Measurements from ENCODE around the gene MED17. TPM values are rescaled to one million over a fixed set of nuclear protein-coding genes. Genes with fewer than 3 reads are reported as not detected.

MED17 gene
- polyA plus RNA-seq, 6 donors from 2014 or later: 15.0 to 36.0 (median 19.2) TPM

GRCh38 chr11:93801366-93801765 is 17.3 kb downstream of the MED17 start:
- Mint-ChIP-seq H3K9me3 (no peaks in the 10 kb centered on the region), H3K27me3 (no peaks in the 10 kb centered on the region), H3K4me1 (no peaks in the 10 kb centered on the region), H3K36me3 (peaks cover 14 to 37% of the 10 kb centered on the region in 2 donors), H3K27ac (no peak overlapping the region), H3K4me3 (no peak overlapping the region)
- DNase-seq: no peak
- ATAC-seq (ENCODE audit: low read depth in 2 of 2): no peak

DNA sequence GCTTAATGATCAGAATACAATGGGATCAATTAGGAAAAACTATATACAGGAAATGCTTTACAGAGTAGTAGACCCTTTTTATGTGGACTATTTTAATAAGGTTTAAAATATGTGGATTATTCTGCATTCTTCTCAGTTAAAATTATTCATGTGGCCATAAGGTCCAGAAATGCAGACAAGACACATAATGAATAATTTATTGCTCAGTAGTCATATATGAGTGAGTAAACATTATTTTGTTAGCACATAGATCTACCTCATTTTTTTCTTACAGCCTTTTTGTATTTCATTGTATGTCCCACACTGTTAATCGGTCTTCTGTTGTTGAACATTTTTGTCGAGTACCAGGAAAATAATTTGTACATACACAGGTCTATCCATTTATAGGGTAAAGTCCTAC is 20.8 kb downstream of the MED17 start:
- Mint-ChIP-seq H3K36me3 (peaks cover 13 to 40% of the 10 kb centered on the region in 2 donors), H3K27me3 (no peaks in the 10 kb centered on the region), H3K9me3 (no peaks in the 10 kb centered on the region), H3K4me1 (no peaks in the 10 kb centered on the region), H3K27ac (no peak overlapping the region), H3K4me3 (no peak overlapping the region)
- DNase-seq (no peak), ATAC-seq (ENCODE audit: low read depth in 2 of 2) (no peak)

DNA sequence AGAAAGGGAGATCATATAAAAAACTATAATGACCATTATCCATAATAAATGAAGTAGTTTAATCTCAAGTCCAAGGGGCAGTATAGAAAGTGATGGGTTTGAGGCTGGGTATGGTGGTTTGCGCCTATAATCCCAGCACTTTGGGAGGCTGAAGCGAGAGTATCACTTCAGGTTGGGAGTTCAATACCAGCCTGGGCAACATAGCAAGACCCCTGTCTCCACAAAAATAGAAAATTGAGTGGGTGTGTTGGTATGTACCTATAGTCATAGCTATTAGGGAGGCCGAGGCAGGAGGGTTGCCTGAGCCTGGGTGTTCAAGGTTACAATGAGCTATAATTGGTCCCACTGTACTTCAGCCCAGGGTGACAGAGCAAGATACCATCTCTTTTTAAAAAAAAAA is 23.9 kb downstream of the MED17 start:
- H3K36me3 Mint-ChIP-seq: peaks cover 13 to 38% of the 10 kb centered on the region in 2 donors
- no peak for DNase-seq
- no peaks in the 10 kb centered on the region for H3K27me3 Mint-ChIP-seq
- no peaks in the 10 kb centered on the region for H3K9me3 Mint-ChIP-seq
- ATAC-seq (ENCODE audit: low read depth in 2 of 2): no peak
- no peak overlapping the region for H3K4me3 Mint-ChIP-seq
- no peaks in the 10 kb centered on the region for H3K4me1 Mint-ChIP-seq
- H3K27ac Mint-ChIP-seq: peak overlapping the region in 1 of 6 donors; percentile 56

- no peak for ATAC-seq (ENCODE audit: low read depth in 2 of 2)
- peaks cover 1 to 23% of the 10 kb centered on the region in 2 donors for H3K36me3 Mint-ChIP-seq
- H3K4me1 Mint-ChIP-seq: no peaks in the 10 kb centered on the region
- H3K27ac Mint-ChIP-seq: no peak overlapping the region
- no peaks in the 10 kb centered on the region for H3K27me3 Mint-ChIP-seq
- H3K9me3 Mint-ChIP-seq: no peaks in the 10 kb centered on the region
- no peak overlapping the region for H3K4me3 Mint-ChIP-seq
- no peak for DNase-seq
Measured at GRCh38 chr11:93813974-93814373, 29.9 kb downstream of the MED17 start.

GRCh38 chr11:93814966-93815633 is 31.0 kb downstream of the MED17 start:
- Mint-ChIP-seq H3K27ac (no peak overlapping the region), H3K4me1 (no peaks in the 10 kb centered on the region), H3K4me3 (no peak overlapping the region), H3K27me3 (no peaks in the 10 kb centered on the region), H3K9me3 (no peaks in the 10 kb centered on the region), H3K36me3 (peaks cover 0 to 18% of the 10 kb centered on the region in 2 donors)
- ATAC-seq (ENCODE audit: low read depth in 2 of 2): no peak
- DNase-seq: no peak

- H3K4me1 Mint-ChIP-seq: no peaks in the 10 kb centered on the region
- ATAC-seq (ENCODE audit: low read depth in 2 of 2) (no peak), DNase-seq (no peak)
- no peaks in the 10 kb centered on the region for H3K27me3 Mint-ChIP-seq
- peak overlapping the region in 3 of 6 donors; percentile 8 to 68 (median 48) for H3K27ac Mint-ChIP-seq
- H3K4me3 Mint-ChIP-seq: no peak overlapping the region
- H3K36me3 Mint-ChIP-seq: peaks cover 0 to 13% of the 10 kb centered on the region in 2 donors
- no peaks in the 10 kb centered on the region for H3K9me3 Mint-ChIP-seq
Measured at GRCh38 chr11:93817426-93818348, 33.6 kb downstream of the MED17 start.

DNA sequence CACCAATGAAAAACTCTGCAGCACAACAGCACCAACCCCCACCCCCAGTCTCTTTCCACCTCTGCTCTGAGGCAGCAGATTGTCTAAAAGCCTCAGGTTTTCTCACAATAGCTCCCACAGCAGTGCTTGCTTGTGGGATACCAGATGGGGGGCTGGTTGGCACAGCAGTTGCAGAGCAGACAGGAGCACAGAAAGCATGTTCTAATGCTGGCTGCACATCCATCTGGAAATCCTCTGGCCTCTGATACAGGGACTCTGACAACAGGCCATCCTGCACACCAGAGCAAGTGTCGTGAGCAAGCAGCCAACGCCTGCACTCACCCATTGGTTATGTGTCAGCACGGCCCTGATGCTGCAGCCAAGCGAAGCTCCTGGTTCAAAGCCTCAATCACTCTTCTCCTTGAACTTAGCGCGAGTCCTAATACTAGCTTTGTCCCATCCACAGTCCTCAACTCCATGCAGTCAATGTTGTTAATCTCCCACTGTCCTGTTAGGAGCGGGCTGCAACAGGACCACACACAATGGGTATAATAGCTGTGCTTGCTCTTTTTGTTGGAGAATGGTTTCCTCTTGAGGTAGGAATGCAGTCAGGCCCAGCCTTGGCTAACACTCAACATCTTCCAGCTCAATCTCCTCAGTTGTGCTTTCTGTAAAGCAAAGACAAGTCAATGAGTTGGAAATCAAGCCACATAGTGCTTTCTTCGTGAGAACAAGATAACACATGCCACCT is 36.0 kb downstream of the MED17 start:
- no peaks in the 10 kb centered on the region for H3K4me1 Mint-ChIP-seq
- peaks cover 0 to 5% (median 0%) of the 10 kb centered on the region in 3 donors for H3K27me3 Mint-ChIP-seq
- no peak overlapping the region for H3K4me3 Mint-ChIP-seq
- ATAC-seq (ENCODE audit: low read depth in 2 of 2) (no peak), DNase-seq (no peak)
- peaks cover 0 to 8% of the 10 kb centered on the region in 2 donors for H3K36me3 Mint-ChIP-seq
- no peaks in the 10 kb centered on the region for H3K9me3 Mint-ChIP-seq
- no peak overlapping the region for H3K27ac Mint-ChIP-seq

DNA sequence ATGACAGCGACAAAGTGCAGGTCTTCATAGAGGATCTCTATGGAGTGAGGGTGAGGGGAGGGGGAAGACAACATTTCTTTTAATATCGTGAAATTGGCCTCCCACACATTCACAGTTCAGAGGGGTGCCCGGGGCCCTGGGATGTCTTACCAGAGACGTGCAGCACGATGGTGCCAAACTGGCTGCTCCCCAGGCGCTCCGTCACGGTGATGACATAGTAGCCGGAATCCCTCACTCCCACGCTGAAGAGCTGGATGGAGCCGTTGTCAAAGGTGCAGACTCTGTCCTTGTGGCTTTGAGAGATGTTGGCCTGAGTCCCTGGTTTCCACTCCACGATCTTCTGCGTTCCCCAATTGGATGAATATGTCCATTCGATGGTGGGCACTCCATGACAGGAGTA is 36.8 kb downstream of the MED17 start:
- no peaks in the 10 kb centered on the region for H3K9me3 Mint-ChIP-seq
- H3K4me1 Mint-ChIP-seq: no peaks in the 10 kb centered on the region
- DNase-seq: no peak
- peaks cover 0 to 3% of the 10 kb centered on the region in 2 donors for H3K36me3 Mint-ChIP-seq
- no peak for ATAC-seq (ENCODE audit: low read depth in 2 of 2)
- H3K4me3 Mint-ChIP-seq: no peak overlapping the region
- peaks cover 0 to 5% (median 0%) of the 10 kb centered on the region in 3 donors for H3K27me3 Mint-ChIP-seq
- peak overlapping the region in 2 of 6 donors; percentile 19 to 48 for H3K27ac Mint-ChIP-seq

DNA sequence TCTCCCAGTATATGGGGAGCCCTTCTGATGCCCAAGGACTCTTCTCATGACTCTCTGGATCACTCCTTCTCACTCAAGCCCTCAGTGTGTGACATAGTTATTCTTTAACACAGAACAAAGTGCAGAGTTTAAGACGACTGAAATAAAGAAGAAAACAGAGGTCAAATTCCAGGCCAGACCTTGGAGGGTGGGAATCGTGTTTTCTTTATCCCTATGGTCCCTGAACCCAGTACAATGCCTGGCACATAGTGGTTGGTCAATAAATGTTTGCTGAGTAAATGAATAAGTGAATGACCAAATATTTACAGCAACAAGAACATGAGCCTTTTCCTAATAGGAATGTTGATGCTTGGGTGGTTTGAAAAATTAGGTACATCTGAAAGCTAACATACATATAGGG is 37.5 kb downstream of the MED17 start:
- H3K27ac Mint-ChIP-seq: no peak overlapping the region
- ATAC-seq (ENCODE audit: low read depth in 2 of 2): no peak
- DNase-seq: no peak
- H3K27me3 Mint-ChIP-seq: peaks cover 0 to 5% (median 0%) of the 10 kb centered on the region in 3 donors
- H3K36me3 Mint-ChIP-seq: no peaks in the 10 kb centered on the region
- no peaks in the 10 kb centered on the region for H3K4me1 Mint-ChIP-seq
- no peak overlapping the region for H3K4me3 Mint-ChIP-seq
- no peaks in the 10 kb centered on the region for H3K9me3 Mint-ChIP-seq

DNA sequence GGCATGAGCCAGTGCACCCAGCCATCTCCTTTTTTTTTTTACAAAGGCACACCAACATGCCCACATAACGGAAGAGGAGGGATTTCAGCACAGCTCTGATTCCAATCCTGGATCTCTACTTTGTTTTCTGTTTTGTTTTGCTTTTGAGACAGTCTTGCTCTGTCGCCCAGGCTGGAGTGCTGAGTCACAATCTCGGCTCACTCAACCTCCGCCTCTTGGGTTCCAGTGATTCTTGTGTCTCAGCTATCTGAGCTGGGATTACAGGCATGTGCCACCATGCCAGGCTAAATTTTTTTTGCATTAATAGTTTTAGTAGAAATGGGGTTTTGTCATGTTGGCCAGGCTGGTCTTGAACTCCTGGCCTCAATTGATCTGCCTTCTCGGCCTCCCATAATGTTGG is 38.3 kb downstream of the MED17 start:
- Mint-ChIP-seq H3K27ac (peak overlapping the region in 1 of 6 donors; percentile 18), H3K4me3 (no peak overlapping the region), H3K4me1 (no peaks in the 10 kb centered on the region), H3K36me3 (no peaks in the 10 kb centered on the region), H3K27me3 (peaks cover 0 to 5% (median 0%) of the 10 kb centered on the region in 3 donors), H3K9me3 (no peaks in the 10 kb centered on the region)
- DNase-seq (no peak), ATAC-seq (ENCODE audit: low read depth in 2 of 2) (no peak)

DNA sequence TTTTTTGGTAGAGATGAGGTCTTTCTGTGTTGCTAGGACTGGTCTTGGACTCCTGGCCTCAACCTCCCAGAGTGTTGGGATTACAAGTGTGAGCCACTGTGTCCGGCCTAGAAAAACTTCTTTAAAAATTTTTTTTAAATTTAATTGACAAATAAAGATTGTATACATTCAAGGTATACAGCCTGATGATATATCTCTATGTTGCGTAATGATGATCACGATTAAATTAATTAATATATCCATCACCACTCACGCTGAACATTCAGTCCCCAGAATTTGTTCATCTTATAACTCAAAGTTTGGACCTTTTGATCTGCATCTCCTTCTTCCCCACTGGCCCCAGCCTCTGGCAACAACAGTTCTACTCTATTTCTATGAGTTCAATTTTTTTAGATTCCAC is 39.1 kb downstream of the MED17 start:
- no peak overlapping the region for H3K4me3 Mint-ChIP-seq
- no peak overlapping the region for H3K27ac Mint-ChIP-seq

GRCh38 chr11:93827363-93827762 is 43.3 kb downstream of the MED17 start:
- no peaks in the 10 kb centered on the region for H3K36me3 Mint-ChIP-seq
- H3K9me3 Mint-ChIP-seq: no peaks in the 10 kb centered on the region
- H3K4me1 Mint-ChIP-seq: no peaks in the 10 kb centered on the region
- DNase-seq (no peak), ATAC-seq (ENCODE audit: low read depth in 2 of 2) (no peak)
- no peak overlapping the region for H3K27ac Mint-ChIP-seq
- peaks cover 3 to 9% (median 5%) of the 10 kb centered on the region in 3 donors for H3K27me3 Mint-ChIP-seq
- H3K4me3 Mint-ChIP-seq: no peak overlapping the region

More for the DNA sequence above, 39.1 kb downstream of the MED17 start:
- H3K9me3 Mint-ChIP-seq: no peaks in the 10 kb centered on the region
- DNase-seq (no peak), ATAC-seq (ENCODE audit: low read depth in 2 of 2) (no peak)
- peaks cover 0 to 5% (median 0%) of the 10 kb centered on the region in 3 donors for H3K27me3 Mint-ChIP-seq
- H3K36me3 Mint-ChIP-seq: no peaks in the 10 kb centered on the region
- H3K4me1 Mint-ChIP-seq: no peaks in the 10 kb centered on the region

DNA sequence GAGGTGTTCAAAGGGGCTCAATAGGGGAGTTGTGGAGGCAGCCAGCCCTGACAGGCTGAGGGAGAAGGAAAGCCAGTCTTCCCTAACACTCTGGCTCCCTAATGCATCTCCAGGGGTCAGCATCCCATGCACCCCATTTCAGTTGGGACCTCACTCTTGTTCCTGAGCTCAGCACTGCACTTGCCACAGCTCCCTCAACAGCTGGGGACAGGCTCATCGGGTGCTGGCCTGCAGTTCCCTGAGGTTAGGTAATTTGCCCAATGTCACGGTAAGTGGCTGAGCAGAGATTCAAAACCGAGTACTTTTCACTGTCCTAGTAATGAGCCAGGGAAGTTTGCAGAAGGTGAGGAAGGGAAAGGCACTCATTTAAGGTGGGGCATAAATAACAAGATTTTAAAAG is 45.5 kb downstream of the MED17 start:
- DNase-seq: no peak
- Mint-ChIP-seq H3K27me3 (peaks cover 3 to 18% (median 11%) of the 10 kb centered on the region in 3 donors), H3K9me3 (no peaks in the 10 kb centered on the region), H3K27ac (no peak overlapping the region), H3K36me3 (no peaks in the 10 kb centered on the region), H3K4me1 (no peaks in the 10 kb centered on the region), H3K4me3 (no peak overlapping the region)
- ATAC-seq (ENCODE audit: low read depth in 2 of 2): no peak

Data from naive B cell (primary cell).